SK-N-SH (cell line): Measurements from ENCODE around the gene TMEM44. TPM values are rescaled to one million over a fixed set of nuclear protein-coding genes. Genes with fewer than 3 reads are reported as not detected.
A peak's percentile ranks its signal among the peaks of the same experiment; 100 is the strongest.

Source experiments
- CTCF ChIA-PET: fragments of 300-600, 350-600 bp; formaldehyde crosslinking; extraction: SDS; loops from one replicate; lab custom pipeline; 2021; lab: Yijun Ruan, JAX
- POLR2A ChIA-PET: fragments of 350-600 bp; sonication (Branson Sonifier 250); formaldehyde crosslinking; extraction: SDS; loops from one replicate; lab custom pipeline; 2020; ENCODE audit warnings: antibody characterized with exemption, inconsistent platforms; lab: Yijun Ruan, JAX
- DNase-seq: peaks from one replicate; pipeline ENCODE4 v3.0.0; 2012
- H2AFZ ChIP-seq: fragments of 200-600 bp; sonication (generic); 2 replicates; pipeline ENCODE4 v1.8.1; 2016; ENCODE audit warnings: antibody characterized with exemption, mild to moderate bottlenecking, low read depth
- H3F3A ChIP-seq: fragments of 200-600 bp; sonication (generic); replicated peaks from 2 replicates; pipeline ENCODE3; 2016; ENCODE audit warnings: antibody characterized with exemption, mild to moderate bottlenecking; ENCODE audit not compliant: insufficient read depth
- H3K27ac ChIP-seq, 2 experiments: fragments of 200-500 bp in 1 of 2; fragments of 200-600 bp in 1 of 2; sonication (Bioruptor generic) in 1 of 2; sonication (generic), shearing (Covaris generic) in 1 of 2; 2 replicates each; pipeline versions ENCODE4 v1.5.1 to v1.6.1; 2014 to 2016; ENCODE audit warnings: low read depth in 2 of 2, inconsistent platforms in 1 of 2, low read length in 1 of 2, mild to moderate bottlenecking in 1 of 2, mixed read lengths in 1 of 2
- H3K27me3 ChIP-seq: fragments of 200-600 bp; sonication (generic), shearing (Covaris generic); 2 replicates; pipeline ENCODE4 v1.6.1; 2016; ENCODE audit warnings: mixed run types; ENCODE audit not compliant: insufficient read depth
- H3K36me3 ChIP-seq, 2 experiments: fragments of 200-500 bp in 1 of 2; fragments of 200-600 bp in 1 of 2; sonication (Bioruptor generic) in 1 of 2; sonication (generic) in 1 of 2; replicated peaks in 1 of 2; 2 replicates each; pipeline versions ENCODE3 to v1.5.1; 2014 to 2016; ENCODE audit warnings: low read length in 1 of 2, mild to moderate bottlenecking in 1 of 2; ENCODE audit not compliant: insufficient read depth in 2 of 2, control insufficient read depth in 1 of 2
- H3K4me1 ChIP-seq, 2 experiments: fragments of 200-500 bp in 1 of 2; fragments of 200-600 bp in 1 of 2; sonication (Bioruptor generic) in 1 of 2; sonication (generic), shearing (Covaris generic) in 1 of 2; 2 replicates each; pipeline versions ENCODE4 v1.5.1 to v1.6.1; 2014 to 2016; ENCODE audit warnings: low read depth in 1 of 2, low read length in 1 of 2, mixed run types in 1 of 2; ENCODE audit not compliant: insufficient read depth in 2 of 2, control insufficient read depth in 1 of 2
- H3K4me2 ChIP-seq: fragments of 200-600 bp; sonication (generic), shearing (Covaris generic); 2 replicates; pipeline ENCODE4 v1.6.1; 2017; ENCODE audit warnings: mixed run types
- H3K4me3 ChIP-seq, 2 experiments: fragments of 200-500 bp in 1 of 2; fragments of 200-600 bp in 1 of 2; sonication (Bioruptor generic) in 1 of 2; sonication (generic), shearing (Covaris generic) in 1 of 2; 2 replicates each; pipeline versions ENCODE4 v1.5.1 to v1.8.1; 2014 to 2016; ENCODE audit warnings: low read depth in 2 of 2, inconsistent platforms in 1 of 2, low read length in 1 of 2, mild to moderate bottlenecking in 1 of 2, mixed read lengths in 1 of 2, moderate library complexity in 1 of 2
- H3K79me2 ChIP-seq: fragments of 200-600 bp; sonication (generic); 2 replicates; pipeline ENCODE4 v1.8.1; 2017; ENCODE audit warnings: mild to moderate bottlenecking; ENCODE audit not compliant: insufficient read depth
- H3K9ac ChIP-seq: fragments of 200-600 bp; sonication (generic); 2 replicates; pipeline ENCODE4 v1.6.1; 2017; ENCODE audit warnings: mixed run types
- H3K9me2 ChIP-seq: fragments of 200-600 bp; sonication (generic); 2 replicates; pipeline ENCODE4 v1.6.1; 2017; ENCODE audit warnings: mixed run types
- H3K9me3 ChIP-seq: fragments of 200-600 bp; sonication (generic); 2 replicates; pipeline ENCODE4 v1.6.1; 2017; ENCODE audit warnings: mixed run types, mild to moderate bottlenecking, moderate library complexity
- H4K20me1 ChIP-seq: fragments of 200-600 bp; sonication (generic); 2 replicates; pipeline ENCODE4 v1.6.1; 2017; ENCODE audit warnings: mild to moderate bottlenecking, mixed run types; ENCODE audit not compliant: insufficient read depth
- CHD2 ChIP-seq: fragments of 150-350 bp; IDR thresholded peaks from 2 replicates; pipeline ENCODE4 v1.6.1; 2018; ENCODE audit warnings: low read length; ENCODE audit not compliant: partially characterized antibody
- ELF1 ChIP-seq: IDR thresholded peaks from 2 replicates; pipeline ENCODE4 v1.4.0; 2012
- FOSL2 ChIP-seq: IDR thresholded peaks from 2 replicates; pipeline ENCODE4 v1.4.0; 2012; ENCODE audit warnings: low read depth, mild to moderate bottlenecking, moderate library complexity, borderline replicate concordance
- FOXM1 ChIP-seq: IDR thresholded peaks from 2 replicates; pipeline ENCODE4 v1.4.0; 2012; ENCODE audit warnings: low read depth, mild to moderate bottlenecking
- GABPA ChIP-seq: IDR thresholded peaks from 2 replicates; pipeline ENCODE4 v1.4.0; 2012; ENCODE audit warnings: low read depth, mild to moderate bottlenecking
- GATA2 ChIP-seq: sonication (generic); formaldehyde crosslinking; IDR thresholded peaks from 2 replicates; pipeline ENCODE4 v1.5.0; 2020; ENCODE audit warnings: mild to moderate bottlenecking, missing genetic modification reagents
- JUND ChIP-seq: IDR thresholded peaks from 2 replicates; pipeline ENCODE4 v1.4.0; 2012
- MXI1 ChIP-seq: IDR thresholded peaks from 2 replicates; pipeline ENCODE4 v1.6.1; 2012; ENCODE audit warnings: mild to moderate bottlenecking, low read depth, low read length, improper control_type of control experiment
- NRF1 ChIP-seq: IDR thresholded peaks from 2 replicates; pipeline ENCODE4 v1.6.1; 2012; ENCODE audit warnings: low read depth, mild to moderate bottlenecking, low read length
- PBX3 ChIP-seq: IDR thresholded peaks from 2 replicates; pipeline ENCODE4; 2012
- RAD21 ChIP-seq: IDR thresholded peaks from 2 replicates; pipeline ENCODE4 v1.6.1; 2012; ENCODE audit warnings: mild to moderate bottlenecking, low read length
- RCOR1 ChIP-seq: fragments of 150-350 bp; IDR thresholded peaks from 2 replicates; pipeline ENCODE4 v1.6.1; 2017; ENCODE audit warnings: antibody characterized with exemption, low read length
- SIN3A ChIP-seq: IDR thresholded peaks from 2 replicates; pipeline ENCODE4 v1.6.1; 2012; ENCODE audit warnings: low read depth, mild to moderate bottlenecking, low read length, moderate library complexity, borderline replicate concordance
- SMC3 ChIP-seq: IDR thresholded peaks from 2 replicates; pipeline ENCODE4 v1.6.1; 2012; ENCODE audit warnings: low read depth, low read length, improper control_type of control experiment
- TAF1 ChIP-seq: IDR thresholded peaks from 2 replicates; pipeline ENCODE4 v1.6.1; 2012; ENCODE audit warnings: low read depth, mild to moderate bottlenecking, low read length, moderate library complexity, borderline replicate concordance
- TCF12 ChIP-seq: IDR thresholded peaks from 2 replicates; pipeline ENCODE4 v1.4.0; 2012
- TEAD4 ChIP-seq: IDR thresholded peaks from 2 replicates; pipeline ENCODE4 v1.4.0; 2012; ENCODE audit warnings: mild to moderate bottlenecking, borderline replicate concordance; ENCODE audit not compliant: insufficient read depth
- USF1 ChIP-seq: IDR thresholded peaks from 2 replicates; pipeline ENCODE4 v1.4.0; 2012; ENCODE audit warnings: low read depth, borderline replicate concordance
- YY1 ChIP-seq: IDR thresholded peaks from 2 replicates; pipeline ENCODE4 v1.4.0; 2012; ENCODE audit warnings: low read depth, mild to moderate bottlenecking
- WGBS: methylation state at CpG from one replicate; pipeline ENCODE4 v1.1.6; 2017; ENCODE audit warnings: low lambda C conversion rate; 5-methylcytosine and 5-hydroxymethylcytosine counted together
- polyA plus RNA-seq, 3 experiments: library from polyadenylated mRNA; depleted of rRNA; stranded (reverse); fragments of >200 nt; gene quantifications; 2 replicates each; pipeline ENCODE4 v1.2.3, GENCODE V29; 2012
- TF ChIP-seq, protein P1 (sequence below): fragments of 150-350 bp; IDR thresholded peaks from 2 replicates; pipeline ENCODE4 v1.6.1; 2016; ENCODE audit warnings: mild to moderate bottlenecking, low read depth, low read length
- TF ChIP-seq, protein P2 (sequence below): IDR thresholded peaks from 2 replicates; pipeline ENCODE4 v1.4.0; 2012; ENCODE audit warnings: low read depth
- TF ChIP-seq, protein P3 (sequence below): fragments of 200-600 bp; sonication (generic); IDR thresholded peaks from 2 replicates; pipeline ENCODE4 v1.6.1; 2017; ENCODE audit warnings: antibody characterized with exemption, mild to moderate bottlenecking, moderate library complexity

The TMEM44 gene
- polyA plus RNA-seq, 1 of the 3 experiments (the other 2 are of a cell fraction): 22.6 TPM

DNA sequence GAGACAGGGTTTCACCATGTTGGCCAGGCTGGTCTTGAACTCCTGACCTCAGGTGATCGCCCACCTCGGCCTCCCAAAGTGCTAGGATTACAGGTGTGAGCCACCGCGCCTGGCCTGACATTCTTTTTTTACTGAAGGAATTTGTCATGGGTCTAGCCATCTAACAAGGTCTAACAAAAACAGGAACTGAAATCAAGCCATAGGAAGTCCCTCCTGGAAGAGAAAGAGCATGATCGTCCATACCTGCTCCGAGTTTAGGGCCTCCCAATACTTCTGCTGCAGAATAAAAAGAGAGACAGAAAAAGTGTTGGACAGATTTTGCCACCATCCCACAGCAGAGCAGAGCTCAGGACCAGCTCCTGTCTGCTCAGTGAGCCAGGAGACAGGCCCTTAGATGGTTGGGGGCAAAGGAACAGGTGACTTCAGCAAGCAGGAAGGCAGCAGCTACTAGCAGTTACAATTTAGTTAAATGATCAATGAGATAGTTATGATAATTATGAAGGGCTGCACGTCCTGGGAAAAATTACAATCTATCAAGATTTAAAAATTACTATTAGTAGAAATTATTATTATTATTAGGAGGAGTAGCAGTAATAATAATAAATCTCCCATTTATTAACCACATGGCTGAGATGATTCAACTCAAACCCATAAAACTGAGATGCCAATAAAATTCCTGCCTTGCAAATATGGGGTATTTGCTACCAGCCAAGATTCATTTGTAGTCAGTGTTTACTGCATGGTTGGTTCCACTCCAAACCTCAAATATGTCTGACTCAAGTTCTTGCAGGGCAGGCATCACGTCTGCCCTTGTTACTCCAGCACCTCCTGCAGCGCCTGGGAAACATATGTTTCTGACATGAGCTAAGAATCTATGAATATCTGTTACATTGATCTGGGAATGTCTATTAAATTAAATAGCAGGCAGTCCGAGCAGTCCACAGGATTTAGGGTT, 40.1 kb downstream of the TMEM44 start (continued):
- TF ChIP-seq, protein P1, sequence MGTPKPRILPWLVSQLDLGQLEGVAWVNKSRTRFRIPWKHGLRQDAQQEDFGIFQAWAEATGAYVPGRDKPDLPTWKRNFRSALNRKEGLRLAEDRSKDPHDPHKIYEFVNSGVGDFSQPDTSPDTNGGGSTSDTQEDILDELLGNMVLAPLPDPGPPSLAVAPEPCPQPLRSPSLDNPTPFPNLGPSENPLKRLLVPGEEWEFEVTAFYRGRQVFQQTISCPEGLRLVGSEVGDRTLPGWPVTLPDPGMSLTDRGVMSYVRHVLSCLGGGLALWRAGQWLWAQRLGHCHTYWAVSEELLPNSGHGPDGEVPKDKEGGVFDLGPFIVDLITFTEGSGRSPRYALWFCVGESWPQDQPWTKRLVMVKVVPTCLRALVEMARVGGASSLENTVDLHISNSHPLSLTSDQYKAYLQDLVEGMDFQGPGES: no peak
- TF ChIP-seq YY1 (no peak), MXI1 (no peak), RAD21 (peak; percentile 15; the same call in 1 of the 2 replicates), TEAD4 (peak; percentile 99)

DNA sequence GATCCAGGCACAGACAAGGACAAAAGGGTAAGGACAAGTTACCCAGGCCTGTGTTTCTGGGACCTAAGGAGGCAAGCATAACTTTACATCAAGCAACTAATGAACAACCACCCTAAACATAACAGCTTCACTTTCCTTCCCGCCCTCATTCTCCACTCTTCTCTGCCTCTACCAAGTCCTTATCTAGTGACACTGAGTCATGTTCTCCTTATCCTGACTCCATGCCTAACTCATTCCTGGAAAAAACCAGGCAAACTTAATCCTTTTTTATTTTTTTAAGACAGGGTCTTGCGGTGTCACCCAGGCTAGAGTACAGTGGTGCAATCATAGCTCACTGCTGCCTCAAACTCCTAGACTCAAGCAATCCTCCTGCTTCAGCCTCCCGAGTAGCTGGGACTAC, 44.5 kb downstream of the TMEM44 start:
- CTCF ChIA-PET: interaction anchor here (1.1 to 3.5 kb wide), 4 partner anchors 12 to 116 kb away, joined by 3 to 13 read pairs (median 4); partner anchors contain the start of gene TMEM44
- Histone ChIP-seq H3K4me1 (peaks cover 13 to 17% of the 10 kb centered on the region in 2 experiments; a peak in 3 of 4 replicates), H3K9me3 (no peaks in the 10 kb centered on the region), H3K9me2 (no peaks in the 10 kb centered on the region), H3K36me3 (peaks cover 0 to 19% of the 10 kb centered on the region in 2 experiments), H3K4me2 (no peak overlapping the region), H3K4me3 (no peak overlapping the region), H3K27ac (no peak overlapping the region), H4K20me1 (no peaks in the 10 kb centered on the region), H3K79me2 (peaks cover 21% of the 10 kb centered on the region), H2AFZ (no peak overlapping the region), H3F3A (peaks cover 47% of the 10 kb centered on the region), H3K9ac (no peak overlapping the region), H3K27me3 (no peaks in the 10 kb centered on the region)
- TF ChIP-seq, protein P2, sequence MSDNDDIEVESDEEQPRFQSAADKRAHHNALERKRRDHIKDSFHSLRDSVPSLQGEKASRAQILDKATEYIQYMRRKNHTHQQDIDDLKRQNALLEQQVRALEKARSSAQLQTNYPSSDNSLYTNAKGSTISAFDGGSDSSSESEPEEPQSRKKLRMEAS: no peak
- TF ChIP-seq FOSL2 (no peak), TCF12 (no peak), TEAD4 (no peak), TAF1 (no peak), GABPA (no peak), PBX3 (no peak), GATA2 (no peak), FOXM1 (no peak), RCOR1 (no peak), SMC3 (no peak), ELF1 (no peak), JUND (no peak), RAD21 (no peak), USF1 (no peak), SIN3A (no peak), YY1 (no peak), NRF1 (no peak), CHD2 (no peak)
- TF ChIP-seq, protein P3, sequence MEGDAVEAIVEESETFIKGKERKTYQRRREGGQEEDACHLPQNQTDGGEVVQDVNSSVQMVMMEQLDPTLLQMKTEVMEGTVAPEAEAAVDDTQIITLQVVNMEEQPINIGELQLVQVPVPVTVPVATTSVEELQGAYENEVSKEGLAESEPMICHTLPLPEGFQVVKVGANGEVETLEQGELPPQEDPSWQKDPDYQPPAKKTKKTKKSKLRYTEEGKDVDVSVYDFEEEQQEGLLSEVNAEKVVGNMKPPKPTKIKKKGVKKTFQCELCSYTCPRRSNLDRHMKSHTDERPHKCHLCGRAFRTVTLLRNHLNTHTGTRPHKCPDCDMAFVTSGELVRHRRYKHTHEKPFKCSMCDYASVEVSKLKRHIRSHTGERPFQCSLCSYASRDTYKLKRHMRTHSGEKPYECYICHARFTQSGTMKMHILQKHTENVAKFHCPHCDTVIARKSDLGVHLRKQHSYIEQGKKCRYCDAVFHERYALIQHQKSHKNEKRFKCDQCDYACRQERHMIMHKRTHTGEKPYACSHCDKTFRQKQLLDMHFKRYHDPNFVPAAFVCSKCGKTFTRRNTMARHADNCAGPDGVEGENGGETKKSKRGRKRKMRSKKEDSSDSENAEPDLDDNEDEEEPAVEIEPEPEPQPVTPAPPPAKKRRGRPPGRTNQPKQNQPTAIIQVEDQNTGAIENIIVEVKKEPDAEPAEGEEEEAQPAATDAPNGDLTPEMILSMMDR: no peak
- POLR2A ChIA-PET: interaction anchor here (0.5 to 0.9 kb wide), 2 partner anchors 9 to 218 kb away, joined by 4 to 5 read pairs; no protein-coding TSS in a partner anchor
- DNase-seq: no peak
- WGBS: 100% methylated on average over 3 of the region's 3 CpGs
